HCEC 1CT (cell line): Measurements from ENCODE around the gene NXPH1.

ENCODE experiments used
- DNase-seq: peaks from one replicate; pipeline ENCODE4 v3.0.0-alpha.2; 2017

The NXPH1 gene

GRCh38 chr7:8742837-8743236 is 309.4 kb downstream of the NXPH1 start:
- no peak for DNase-seq

GRCh38 chr7:8747338-8747737 is 313.9 kb downstream of the NXPH1 start:
- DNase-seq, result no peak

- DNase-seq, result no peak
Observed at GRCh38 chr7:8751557-8752231, 318.3 kb downstream of the NXPH1 start.

GRCh38 chr7:8753355-8753754 is 319.9 kb downstream of the NXPH1 start:
- no peak for DNase-seq

GRCh38 chr7:8761731-8762130 is 328.3 kb downstream of the NXPH1 start:
- no peak for DNase-seq

- DNase-seq, result no peak
Observed at GRCh38 chr7:8762803-8763202, 329.4 kb downstream of the NXPH1 start.

DNA sequence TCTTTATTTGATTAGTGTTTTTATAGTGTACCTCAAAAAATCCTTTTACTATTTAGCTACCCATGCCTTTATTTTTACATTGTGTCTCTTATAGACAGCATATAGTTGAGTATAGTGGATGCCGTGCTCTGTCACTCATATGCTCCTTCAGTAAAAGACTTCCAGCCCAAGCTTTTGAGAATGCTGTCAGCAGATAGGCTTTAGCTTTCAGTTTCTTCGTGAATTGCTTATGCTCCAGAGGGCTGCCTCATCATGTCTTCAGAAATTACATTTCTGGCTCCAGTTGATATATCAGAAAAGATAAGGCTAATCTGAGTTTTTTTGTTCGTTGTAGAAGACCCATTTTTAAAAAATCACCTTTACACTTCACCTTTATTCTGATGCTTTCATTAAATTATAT is 332.0 kb downstream of the NXPH1 start:
- no peak for DNase-seq

- no peak for DNase-seq
Observed at GRCh38 chr7:8773518-8773917, 340.1 kb downstream of the NXPH1 start.

DNA sequence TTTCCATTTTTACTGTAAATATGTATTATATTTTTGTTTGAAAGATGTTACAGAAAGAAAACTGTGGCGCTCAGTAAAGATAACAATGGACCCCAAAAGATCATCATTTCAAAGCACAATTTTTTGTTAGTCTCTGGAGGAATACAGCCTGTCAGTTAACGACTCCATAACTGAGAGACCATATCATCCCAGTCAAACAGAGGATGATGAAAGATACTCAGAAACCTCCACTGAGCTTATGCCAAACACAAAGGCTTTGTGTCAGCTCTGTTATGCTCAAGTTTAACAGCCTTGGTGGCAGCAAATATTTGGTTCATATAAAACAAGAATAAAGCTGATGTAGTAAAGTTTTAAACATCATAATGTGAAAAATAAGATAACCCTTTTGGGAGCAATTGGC is 345.1 kb downstream of the NXPH1 start:
- no peak for DNase-seq

DNA sequence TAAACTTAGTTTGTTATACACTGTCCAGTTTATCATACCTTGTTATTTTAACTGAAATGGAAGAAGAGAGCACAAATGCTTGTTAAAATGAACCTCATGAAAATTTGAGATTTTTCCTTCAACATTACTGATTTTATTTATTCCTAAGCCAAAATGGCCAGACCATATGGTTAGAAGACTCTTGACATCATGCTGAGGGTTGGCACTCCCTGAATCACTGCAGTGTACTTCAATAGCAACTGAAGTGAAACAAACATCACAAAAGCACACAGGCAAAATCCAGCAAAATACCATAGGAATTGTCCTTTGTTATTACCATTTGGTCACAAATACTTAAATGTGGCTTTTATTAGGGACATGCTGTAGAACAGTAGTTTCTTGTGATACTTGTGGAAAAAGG is 347.8 kb downstream of the NXPH1 start:
- DNase-seq, result no peak

DNA sequence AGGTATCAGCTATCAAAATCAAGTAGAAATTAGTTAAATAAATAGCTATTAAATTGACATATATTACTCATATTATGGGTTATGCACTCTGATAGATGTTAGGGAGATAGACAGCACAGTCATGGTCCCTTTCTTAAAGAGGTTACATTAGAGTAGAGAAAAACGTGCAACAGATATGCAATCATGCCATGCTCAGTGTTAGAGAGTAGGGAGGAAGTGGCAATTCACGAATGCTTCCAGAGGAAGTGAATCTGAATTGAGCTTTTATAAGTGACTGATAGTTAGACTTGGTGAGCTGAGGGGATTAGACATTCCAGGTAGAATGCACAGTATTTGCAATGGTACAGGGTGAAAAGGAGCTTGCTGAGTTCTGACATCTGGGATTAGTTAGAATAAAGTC is 349.8 kb downstream of the NXPH1 start:
- no peak for DNase-seq

DNA sequence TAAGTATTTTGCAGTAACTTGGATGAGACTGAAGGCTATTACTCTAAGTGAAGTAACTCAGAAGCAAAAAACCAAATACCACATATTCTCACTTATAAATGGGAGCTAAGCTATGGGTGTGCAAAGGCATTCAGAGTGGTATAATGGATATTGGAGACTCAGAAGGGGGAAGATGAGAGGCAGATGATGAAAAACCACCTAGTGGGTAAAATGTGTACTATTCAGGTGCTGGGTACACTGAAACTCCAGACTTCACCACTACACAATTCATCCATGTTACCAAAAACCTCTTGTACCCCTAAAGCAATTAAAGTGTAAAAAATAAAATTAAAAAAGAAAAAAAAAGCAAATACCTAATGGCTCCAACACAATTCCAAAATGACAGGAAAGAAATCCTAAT is 351.7 kb downstream of the NXPH1 start:
- no peak for DNase-seq

GRCh38 chr7:8800986-8801385 is 367.6 kb downstream of the NXPH1 start:
- no peak for DNase-seq
